ENCODE measurements around the gene PDE8B. TPM values are rescaled to one million over a fixed set of nuclear protein-coding genes. Genes with fewer than 3 reads are reported as not detected.

PDE8B gene
- total RNA-seq, 1 donor from 2014 or later, result 1.1 TPM

GRCh38 chr5:77402796-77403195 is 192.3 kb downstream of the PDE8B start:
- no peaks in the 10 kb centered on the region for H3K27me3 Mint-ChIP-seq (ENCODE audit: low read depth)
- TF ChIP-seq CTCF (IDR thresholded peaks at IDR 0.05), result no peak
- no peak overlapping the region for H3K4me3 Mint-ChIP-seq (ENCODE audit: unreplicated experiment)
- peaks cover 2% of the 10 kb centered on the region for H3K36me3 Mint-ChIP-seq (ENCODE audit: low read depth)
- peaks cover 42% of the 10 kb centered on the region for H3K4me1 Mint-ChIP-seq (ENCODE audit: low read depth)
- H3K9me3 Mint-ChIP-seq (ENCODE audit: low read depth), result no peaks in the 10 kb centered on the region
- no peak for DNase-seq (ENCODE audit: low spot score)
- no peak overlapping the region for H3K27ac Mint-ChIP-seq (ENCODE audit: unreplicated experiment)

- no peak for DNase-seq (ENCODE audit: low spot score)
- Mint-ChIP-seq H3K4me3 (ENCODE audit: unreplicated experiment) (no peak overlapping the region), H3K9me3 (ENCODE audit: low read depth) (no peaks in the 10 kb centered on the region), H3K4me1 (ENCODE audit: low read depth) (peaks cover 19% of the 10 kb centered on the region), H3K27me3 (ENCODE audit: low read depth) (no peaks in the 10 kb centered on the region), H3K27ac (ENCODE audit: unreplicated experiment) (no peak overlapping the region), H3K36me3 (ENCODE audit: low read depth) (peaks cover 2% of the 10 kb centered on the region)
- TF ChIP-seq CTCF (IDR thresholded peaks at IDR 0.05), result no peak
These were observed 196.7 kb downstream of the PDE8B start for GRCh38 chr5:77407152-77407551.

- no peaks in the 10 kb centered on the region for H3K27me3 Mint-ChIP-seq (ENCODE audit: low read depth)
- TF ChIP-seq CTCF (IDR thresholded peaks at IDR 0.05), result no peak
- peaks cover 8% of the 10 kb centered on the region for H3K4me1 Mint-ChIP-seq (ENCODE audit: low read depth)
- no peak overlapping the region for H3K27ac Mint-ChIP-seq (ENCODE audit: unreplicated experiment)
- H3K36me3 Mint-ChIP-seq (ENCODE audit: low read depth), result peaks cover 4% of the 10 kb centered on the region
- no peaks in the 10 kb centered on the region for H3K9me3 Mint-ChIP-seq (ENCODE audit: low read depth)
- no peak overlapping the region for H3K4me3 Mint-ChIP-seq (ENCODE audit: unreplicated experiment)
- peak; percentile 68 for DNase-seq (ENCODE audit: low spot score)
These were observed 199.6 kb downstream of the PDE8B start for GRCh38 chr5:77409870-77410621.

GRCh38 chr5:77413049-77413448 is 202.6 kb downstream of the PDE8B start:
- Mint-ChIP-seq H3K4me1 (ENCODE audit: low read depth) (peaks cover 14% of the 10 kb centered on the region), H3K36me3 (ENCODE audit: low read depth) (peaks cover 2% of the 10 kb centered on the region), H3K9me3 (ENCODE audit: low read depth) (no peaks in the 10 kb centered on the region), H3K27me3 (ENCODE audit: low read depth) (no peaks in the 10 kb centered on the region), H3K27ac (ENCODE audit: unreplicated experiment) (no peak overlapping the region), H3K4me3 (ENCODE audit: unreplicated experiment) (no peak overlapping the region)
- no peak for DNase-seq (ENCODE audit: low spot score)
- TF ChIP-seq CTCF (IDR thresholded peaks at IDR 0.05), result no peak

GRCh38 chr5:77418162-77418561 is 207.7 kb downstream of the PDE8B start:
- H3K4me1 Mint-ChIP-seq (ENCODE audit: low read depth), result peaks cover 31% of the 10 kb centered on the region
- peak overlapping the region; percentile 92 for H3K27ac Mint-ChIP-seq (ENCODE audit: unreplicated experiment)
- H3K9me3 Mint-ChIP-seq (ENCODE audit: low read depth), result peaks cover 3% of the 10 kb centered on the region
- TF ChIP-seq CTCF (IDR thresholded peaks at IDR 0.05), result no peak
- H3K4me3 Mint-ChIP-seq (ENCODE audit: unreplicated experiment), result no peak overlapping the region
- H3K36me3 Mint-ChIP-seq (ENCODE audit: low read depth), result no peaks in the 10 kb centered on the region
- no peaks in the 10 kb centered on the region for H3K27me3 Mint-ChIP-seq (ENCODE audit: low read depth)
- no peak for DNase-seq (ENCODE audit: low spot score)
